Stimulated activated CD4-positive, alpha-beta T cell treated with anti-CD3 and anti-CD28 coated beads, Interleukin-2, amount 100 ng/mL, for 4 hours (primary cell): Measurements from ENCODE around the gene ARHGAP22.

ENCODE experiments used
- DNase-seq: peaks from one replicate; pipeline ENCODE4 v3.0.0-alpha.2; 2020; ENCODE audit warnings: low read depth

Gene ARHGAP22

DNA sequence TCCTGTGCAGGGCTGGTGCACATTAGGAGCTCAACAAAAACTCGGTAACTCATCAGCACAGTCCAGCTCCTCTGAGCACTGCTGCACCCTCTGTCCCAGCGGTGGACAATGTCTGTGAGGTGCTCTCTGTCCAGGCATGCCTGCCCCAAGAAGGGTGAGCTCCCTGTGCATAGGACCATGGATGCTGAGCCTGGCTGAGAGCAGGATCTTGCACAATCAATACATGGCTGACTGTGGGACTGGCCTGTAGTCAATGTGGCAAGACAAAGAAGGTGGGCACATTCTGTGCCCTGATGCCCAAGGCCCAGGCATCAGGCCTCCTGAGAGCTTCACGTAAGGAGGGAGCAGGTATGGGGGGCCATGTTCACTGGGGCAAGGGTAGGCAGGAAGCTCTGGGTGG is 17.1 kb downstream of the ARHGAP22 start:
- DNase-seq = no peak

DNA sequence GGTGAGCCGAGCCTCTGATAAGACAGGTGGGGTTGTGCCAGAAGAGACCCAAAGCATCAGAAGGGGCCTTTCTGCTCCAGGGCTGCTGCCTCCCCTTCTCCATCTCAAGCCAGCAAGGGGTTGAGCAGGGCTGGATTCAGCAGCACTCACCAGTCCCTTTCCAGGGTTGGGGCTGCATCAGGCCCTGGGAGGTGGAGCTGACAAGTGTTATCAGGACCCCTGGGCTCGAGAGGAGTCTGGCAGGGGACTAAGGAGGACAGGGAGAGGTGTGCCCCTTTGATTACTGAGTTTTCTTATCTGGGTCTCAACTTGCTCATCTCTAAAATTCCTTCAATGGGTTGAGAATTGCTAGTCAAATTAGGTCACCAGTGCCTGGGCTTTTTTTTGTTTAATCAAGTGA is 17.8 kb downstream of the ARHGAP22 start:
- DNase-seq = no peak

- no peak for DNase-seq
These were observed 21.9 kb downstream of the ARHGAP22 start for GRCh38 chr10:48582970-48583369.

GRCh38 chr10:48580236-48580635 is 24.6 kb downstream of the ARHGAP22 start:
- DNase-seq = no peak

- DNase-seq = no peak
These were observed 25.5 kb downstream of the ARHGAP22 start for GRCh38 chr10:48579251-48579960.

- no peak for DNase-seq
These were observed 27.7 kb downstream of the ARHGAP22 start for GRCh38 chr10:48577158-48577557.

DNA sequence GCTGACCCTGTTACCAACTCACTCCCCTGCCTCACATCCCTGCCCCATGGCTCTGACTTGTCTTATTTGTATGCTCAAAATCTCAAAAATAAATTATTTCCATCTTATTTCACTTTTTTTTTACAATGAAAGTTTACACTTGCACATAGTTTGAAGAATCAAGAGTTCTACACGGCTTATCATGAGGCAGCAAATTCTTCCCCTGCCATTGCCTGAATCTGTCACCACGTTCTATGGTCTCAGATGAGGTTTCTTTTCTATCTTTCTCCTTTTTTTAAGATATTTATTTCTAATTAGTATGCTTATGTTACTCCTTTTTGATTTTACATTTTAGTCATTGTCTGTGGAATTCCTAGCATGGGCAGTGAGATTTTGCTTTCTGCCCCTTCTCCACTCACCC is 28.4 kb downstream of the ARHGAP22 start:
- no peak for DNase-seq

GRCh38 chr10:48575901-48576300 is 29.0 kb downstream of the ARHGAP22 start:
- no peak for DNase-seq

GRCh38 chr10:48574817-48575380 is 30.0 kb downstream of the ARHGAP22 start:
- DNase-seq = no peak

DNA sequence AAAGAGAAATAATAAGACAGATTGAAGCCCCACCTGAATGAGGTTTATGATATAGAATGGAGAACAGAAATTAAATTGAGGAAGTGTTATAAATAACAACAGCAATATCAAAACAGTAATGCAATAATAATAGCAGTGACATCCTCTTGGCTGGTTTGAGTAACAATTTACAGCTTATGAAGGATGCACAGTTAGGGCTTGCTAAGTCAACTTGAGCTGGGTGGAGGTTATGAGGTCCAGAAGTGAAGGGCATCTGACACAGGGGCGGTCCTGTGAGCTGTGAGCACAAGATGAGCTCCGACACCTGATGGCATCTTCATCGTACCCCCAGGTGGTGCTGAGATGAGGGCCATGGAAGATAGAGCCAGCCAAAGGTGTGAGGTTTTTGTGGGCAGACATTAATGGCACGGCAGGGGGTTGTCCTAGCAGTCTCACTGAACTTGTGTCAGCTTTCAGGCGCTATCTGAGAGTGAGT is 30.5 kb downstream of the ARHGAP22 start:
- no peak for DNase-seq

DNA sequence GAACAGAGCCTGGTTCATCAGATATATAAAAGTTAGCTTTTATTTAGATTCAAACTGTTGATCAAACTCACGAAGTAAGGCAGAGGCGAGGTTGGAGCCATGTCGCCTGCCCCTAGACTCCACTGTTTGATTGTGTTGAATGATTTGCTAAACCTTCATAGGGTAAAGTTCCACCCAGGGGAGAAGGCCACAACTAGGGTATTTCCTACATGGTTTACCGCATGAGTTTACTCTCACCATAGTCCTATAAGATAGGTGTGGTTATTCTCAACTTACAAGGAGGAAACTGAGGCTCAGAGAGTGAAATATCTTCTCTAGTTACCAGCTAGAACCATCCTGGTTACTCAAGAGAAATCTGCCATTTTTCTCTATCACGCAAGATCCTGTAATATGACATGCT is 31.8 kb downstream of the ARHGAP22 start:
- DNase-seq = no peak

DNA sequence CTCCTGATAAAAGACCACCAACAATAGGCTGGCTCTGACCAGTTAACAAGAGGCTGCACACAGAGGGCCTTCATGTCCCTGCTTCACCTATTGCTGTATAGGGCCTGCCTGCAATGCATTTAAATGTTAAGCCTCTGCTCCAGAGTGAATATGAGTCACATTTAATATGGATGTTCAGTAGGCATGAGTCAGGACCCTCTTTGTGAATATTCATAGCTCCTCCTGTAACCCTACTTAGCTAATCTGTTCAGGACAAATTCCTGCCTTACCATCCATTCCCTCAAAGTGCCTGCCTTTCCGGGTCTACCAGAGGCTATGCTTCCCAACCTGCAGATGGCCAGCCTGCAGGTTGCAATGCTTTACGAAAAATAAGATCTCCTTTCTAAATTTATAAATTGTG is 32.5 kb downstream of the ARHGAP22 start:
- DNase-seq = no peak

DNA sequence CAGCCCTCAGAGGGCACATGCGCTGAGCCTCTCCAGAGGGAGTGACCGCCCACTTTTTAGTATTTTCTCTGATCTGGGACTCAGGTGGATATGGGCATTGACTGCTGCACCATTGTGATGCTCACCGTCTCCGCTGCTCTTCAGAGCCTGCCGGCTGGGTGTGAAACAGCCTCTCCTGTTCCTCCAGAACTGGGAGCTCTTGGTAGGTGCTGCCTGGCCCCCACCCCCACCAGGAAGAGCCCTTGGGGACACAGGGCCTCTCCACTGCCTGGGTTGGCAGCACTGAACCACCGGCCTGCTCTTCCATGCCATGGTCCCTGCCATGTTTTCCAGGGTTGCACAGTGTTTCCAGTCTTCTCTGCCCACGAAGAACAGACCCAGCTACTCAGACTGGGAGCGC is 36.3 kb downstream of the ARHGAP22 start:
- no peak for DNase-seq

DNA sequence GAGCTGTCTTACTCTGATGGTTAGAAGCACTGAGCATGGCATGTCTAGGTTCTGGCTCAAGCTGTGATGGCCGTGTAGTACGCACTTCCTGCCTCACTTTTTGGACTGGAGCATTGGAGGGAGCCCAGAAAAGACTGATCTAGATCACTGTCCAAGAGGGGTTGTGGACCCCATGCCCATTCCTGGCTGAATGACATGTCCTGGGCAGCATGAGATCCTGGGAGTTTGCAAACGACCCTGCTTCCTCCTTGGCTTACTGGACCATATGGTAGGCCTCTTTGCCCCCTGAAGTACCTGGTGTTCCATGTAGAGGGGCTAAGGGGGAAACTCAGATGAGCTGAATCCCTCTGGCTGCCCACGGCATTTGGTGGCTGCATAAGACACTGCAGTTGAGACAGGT is 36.7 kb downstream of the ARHGAP22 start:
- DNase-seq = no peak

DNA sequence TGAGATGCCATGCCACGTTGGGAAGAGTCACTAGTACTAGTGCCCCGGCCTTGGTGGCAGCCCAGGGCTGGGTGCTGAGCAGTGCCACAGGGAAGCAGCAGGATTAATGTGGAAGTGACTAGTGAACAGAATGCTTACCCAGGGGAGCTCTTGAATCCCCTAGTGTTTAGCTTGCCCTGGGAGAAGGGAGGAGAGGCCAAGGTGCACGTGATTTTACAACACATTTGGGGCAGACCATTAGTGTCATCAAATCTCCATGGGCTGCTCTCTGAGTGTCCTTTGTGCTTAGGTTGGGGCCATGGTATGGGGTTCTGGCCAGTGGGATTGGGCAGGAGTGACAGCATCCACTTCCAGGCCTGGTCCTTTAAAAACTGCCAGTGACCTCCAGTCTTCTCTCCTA is 37.5 kb downstream of the ARHGAP22 start:
- no peak for DNase-seq

- no peak for DNase-seq
These were observed 40.3 kb downstream of the ARHGAP22 start for GRCh38 chr10:48564466-48565160.

GRCh38 chr10:48557511-48558123 is 47.3 kb downstream of the ARHGAP22 start:
- DNase-seq = no peak

- no peak for DNase-seq
These were observed 48.2 kb downstream of the ARHGAP22 start for GRCh38 chr10:48556713-48557112.

DNA sequence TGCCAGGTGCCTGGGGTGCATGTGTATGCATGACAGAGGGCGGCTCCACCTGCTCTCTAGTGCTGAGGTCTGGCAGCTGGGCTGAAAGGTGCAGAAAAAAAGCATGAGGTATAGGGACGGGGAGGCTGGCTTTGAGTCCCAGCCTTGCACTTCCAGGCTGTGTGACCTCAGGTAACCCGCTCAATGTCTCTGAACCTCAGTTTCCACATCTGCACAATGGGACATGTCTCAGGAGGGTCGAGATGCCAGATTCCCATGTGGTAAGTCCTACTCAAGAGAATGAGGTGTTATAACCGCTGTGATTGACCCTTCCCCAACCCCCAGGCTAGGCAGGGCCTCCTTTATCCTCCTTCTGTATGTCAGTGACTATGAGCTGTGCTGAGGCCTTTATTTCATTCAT is 48.8 kb downstream of the ARHGAP22 start:
- DNase-seq = no peak

- no peak for DNase-seq
These were observed 49.4 kb downstream of the ARHGAP22 start for GRCh38 chr10:48555310-48556042.

DNA sequence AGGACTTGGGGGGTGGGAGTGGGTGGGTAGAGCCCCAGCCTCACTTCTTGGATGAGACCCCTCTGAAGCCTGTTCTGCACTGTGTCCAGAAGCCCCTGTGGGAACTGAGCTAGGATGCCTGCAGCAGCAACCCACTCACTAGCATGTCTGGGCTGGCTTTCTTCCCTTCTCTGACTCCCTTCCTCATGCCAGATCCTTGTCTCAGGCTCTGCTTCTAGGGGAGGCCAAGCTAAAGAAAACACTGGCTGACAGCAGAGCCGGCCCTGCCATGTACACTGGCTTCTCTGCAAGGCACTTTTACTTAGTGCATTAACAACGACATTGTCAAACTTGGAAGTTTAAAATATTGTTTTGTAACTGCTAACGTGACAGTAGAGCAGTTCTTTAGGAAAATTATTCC is 50.2 kb downstream of the ARHGAP22 start:
- DNase-seq = no peak

DNA sequence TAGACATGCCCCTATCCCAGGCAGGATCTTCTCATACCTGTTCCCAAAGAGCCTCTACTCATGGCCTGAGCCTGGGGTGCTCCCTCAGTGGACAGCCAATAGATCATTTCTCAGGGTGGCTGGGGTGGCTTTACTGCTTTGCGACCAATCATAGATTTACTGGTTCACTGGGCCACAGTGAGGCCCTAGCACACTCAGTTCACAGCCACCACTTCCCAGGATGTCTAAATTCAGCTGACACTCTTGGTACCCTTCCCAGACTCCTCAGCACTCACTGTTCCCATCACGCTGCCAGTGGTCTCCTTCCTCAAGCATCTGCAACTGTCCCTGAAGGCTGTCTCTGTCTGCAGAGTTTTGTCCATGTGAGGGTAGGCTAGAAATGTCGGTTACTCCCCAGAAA is 50.6 kb downstream of the ARHGAP22 start:
- DNase-seq = no peak
